CD1c-positive myeloid dendritic cell (primary cell): ENCODE data around the gene AZI2.

Experiments
- DNase-seq: peaks from one replicate; pipeline ENCODE4 v3.0.0-alpha.2; 2016; ENCODE audit errors: extremely low spot score

AZI2 gene

DNA sequence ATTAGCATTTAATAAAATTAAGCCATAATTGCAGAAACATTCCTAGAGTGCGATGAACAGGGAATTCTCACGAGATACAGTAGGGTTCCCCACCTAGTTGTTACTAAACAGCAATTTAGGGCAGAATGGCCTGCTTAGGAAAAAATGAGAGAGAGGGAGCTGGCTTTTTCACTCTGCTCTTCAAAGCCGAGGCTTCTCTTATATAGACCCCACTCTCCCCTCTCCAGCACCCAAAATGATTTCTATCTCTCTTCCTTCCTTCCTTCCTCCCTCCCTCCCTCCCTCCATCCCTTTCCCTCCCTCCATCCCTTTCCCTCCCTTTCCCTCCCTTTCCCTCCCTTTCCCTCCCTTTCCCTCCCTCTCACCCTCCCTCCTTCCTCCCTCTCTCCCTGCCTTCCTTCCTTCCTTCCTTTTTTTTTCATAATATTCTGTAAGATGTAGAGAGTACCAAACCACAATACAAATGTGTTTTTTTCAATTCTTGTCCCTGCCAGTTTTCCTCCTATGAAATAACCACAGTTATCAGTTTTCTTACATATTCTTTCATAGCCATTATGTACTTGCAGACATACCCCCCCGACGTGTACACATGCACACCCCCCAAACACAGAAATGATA, 48.2 kb downstream of the AZI2 start:
- DNase-seq, result no peak

DNA sequence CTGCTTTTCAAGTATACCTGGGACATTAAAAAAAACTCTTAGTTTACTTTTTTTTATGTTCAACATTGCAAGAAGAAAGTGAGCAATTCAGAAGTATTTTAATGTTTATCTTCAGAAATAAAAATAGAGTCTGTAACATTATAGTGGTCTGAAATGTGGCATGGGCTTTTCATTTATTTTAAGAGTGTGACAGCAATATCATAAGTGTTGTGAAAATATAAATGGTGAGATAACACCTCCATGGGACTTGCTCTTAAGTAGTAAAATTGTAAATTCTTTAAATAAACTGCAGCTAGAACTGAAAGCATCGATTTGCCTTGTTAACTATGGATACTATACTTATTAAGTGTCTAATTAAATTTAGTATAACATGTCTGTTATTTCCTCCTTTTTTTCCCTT, 48.9 kb downstream of the AZI2 start:
- DNase-seq, result no peak

DNA sequence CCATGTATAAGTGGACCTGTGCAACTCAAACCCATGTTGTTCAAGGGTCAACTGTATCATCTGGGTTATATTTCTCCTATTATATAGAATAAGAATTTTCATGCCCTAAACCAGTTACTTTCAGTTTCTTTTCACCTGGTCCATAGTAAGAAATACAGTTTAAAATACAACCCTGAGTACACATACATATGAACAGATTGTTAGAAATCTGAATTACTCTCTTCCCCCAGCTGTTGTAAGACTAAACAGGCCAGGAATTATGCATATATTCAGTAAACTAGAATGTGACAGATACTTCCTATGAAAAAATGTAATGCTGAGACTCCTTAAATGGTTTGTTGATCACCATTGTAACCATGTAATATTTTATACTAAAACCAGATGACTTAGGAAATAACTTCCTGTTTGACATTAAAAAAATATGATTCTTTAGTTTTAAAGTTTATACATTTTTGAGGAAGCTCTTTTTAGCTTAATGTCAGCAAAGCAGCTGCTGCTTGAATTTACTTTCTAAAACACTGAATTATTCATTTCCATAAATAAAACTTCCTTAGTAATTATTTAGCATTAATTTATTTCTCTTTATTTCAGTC, 52.6 kb downstream of the AZI2 start:
- peak; percentile 17 for DNase-seq

DNA sequence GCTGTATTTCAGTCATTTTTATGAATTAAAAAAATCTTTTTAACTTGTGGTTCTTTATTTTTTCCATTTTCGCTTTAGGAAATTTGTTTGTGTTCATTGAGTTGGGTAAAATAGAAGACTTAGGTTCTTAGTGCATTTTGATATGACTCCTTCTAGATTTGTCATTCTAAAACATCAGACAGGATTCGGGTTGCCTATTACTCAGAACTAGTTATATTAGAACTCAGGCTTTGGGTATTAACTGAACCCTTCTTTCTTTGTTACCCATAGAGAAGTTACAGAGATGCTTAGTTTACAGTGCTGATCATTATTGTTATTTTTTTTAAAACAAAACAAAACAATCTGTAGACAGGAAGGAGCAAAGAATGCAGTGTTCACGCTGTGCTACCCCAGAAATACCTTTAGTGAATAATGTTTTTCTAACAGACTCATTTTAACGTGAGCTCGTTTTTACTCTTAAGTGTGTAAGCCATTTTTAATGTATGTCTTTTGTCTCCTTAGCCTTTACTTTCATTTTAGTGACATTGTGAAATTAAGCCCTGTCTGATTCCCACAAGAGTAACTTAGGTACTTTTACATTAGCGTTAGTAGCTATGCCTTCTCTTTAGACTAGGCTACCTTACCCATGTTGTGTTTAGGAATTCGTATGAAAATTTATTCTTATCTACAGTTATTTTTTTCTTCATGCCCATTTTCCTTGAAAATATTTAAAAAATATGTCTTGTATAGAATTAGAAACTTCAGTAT, 53.8 kb downstream of the AZI2 start:
- DNase-seq, result no peak

DNA sequence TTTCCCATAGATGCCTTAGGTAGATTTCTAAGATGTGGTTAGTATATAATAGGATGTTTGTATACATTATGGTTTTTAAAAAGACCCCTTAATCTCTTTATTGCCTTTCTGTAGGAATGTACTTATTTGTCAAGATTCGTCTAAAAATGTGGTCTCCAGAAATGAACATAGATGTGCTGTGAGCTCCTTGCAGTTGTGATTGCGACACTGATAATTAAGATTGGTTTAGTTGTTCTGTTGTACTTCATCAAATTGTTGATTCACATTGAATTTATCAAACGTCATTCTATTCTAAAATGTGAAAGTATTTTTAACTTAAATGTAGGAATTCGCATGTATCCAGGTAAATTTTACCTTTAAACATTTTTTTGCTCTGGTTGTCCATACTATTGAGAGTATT, 56.0 kb downstream of the AZI2 start:
- DNase-seq, result no peak

DNA sequence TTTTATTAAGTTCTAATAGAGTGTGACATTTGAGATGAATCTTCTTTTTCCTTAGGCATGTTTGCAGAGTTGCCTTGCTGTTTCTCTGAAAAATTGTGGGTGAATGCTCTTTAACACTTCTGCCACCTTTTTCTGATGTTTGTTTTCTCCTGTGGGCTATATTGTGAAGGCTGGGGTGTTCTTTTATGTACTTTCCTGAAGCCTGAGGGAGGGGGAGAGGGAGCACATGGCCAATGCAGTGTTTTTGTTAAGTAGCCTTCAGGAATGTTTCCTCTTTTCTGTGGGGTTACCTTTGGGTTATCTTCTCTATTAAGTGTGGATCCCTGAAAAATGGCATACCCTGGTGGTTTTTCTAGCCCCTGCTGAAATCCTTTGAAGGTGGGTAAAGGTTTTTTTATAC, 57.0 kb downstream of the AZI2 start:
- no peak for DNase-seq

DNA sequence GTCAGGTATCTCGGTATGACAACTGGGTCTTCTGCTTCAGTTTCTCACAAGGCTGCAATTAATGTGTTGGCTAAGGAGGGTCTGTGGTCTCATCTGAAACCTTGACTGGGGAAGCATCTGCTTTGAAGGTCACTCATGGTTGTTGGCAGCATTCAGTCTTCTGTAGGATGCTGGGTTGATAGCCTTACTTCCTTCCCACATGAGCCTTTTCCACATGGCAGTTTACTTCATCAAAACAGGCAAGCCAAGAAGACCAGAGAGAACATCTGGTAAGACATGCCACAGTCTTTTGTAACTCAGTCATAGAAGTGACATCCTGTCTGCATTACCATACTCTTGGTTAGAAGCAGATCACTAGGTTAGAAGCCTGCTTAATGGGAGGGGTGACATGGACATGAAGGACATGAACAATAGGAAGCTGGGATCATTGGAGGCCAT, 57.7 kb downstream of the AZI2 start:
- no peak for DNase-seq

DNA sequence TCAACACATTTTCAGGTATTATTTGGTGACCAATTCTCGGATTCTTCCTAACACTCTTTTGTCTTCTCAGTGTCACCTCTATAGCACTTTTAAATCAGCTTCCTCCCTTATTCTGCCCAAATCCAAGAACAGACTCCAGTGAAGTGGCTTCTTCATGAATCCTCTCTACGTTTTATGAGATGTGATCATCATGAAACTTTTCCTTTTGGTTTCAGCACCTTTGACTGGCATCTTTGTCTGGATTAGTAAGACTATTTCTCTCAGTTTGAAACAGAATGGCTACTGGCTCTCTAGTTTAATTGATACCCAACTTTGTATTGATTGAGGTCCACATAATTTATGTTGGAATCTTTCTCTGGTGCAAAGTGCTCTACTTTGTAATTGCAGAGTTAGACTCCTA, 61.6 kb downstream of the AZI2 start:
- DNase-seq, result no peak

DNA sequence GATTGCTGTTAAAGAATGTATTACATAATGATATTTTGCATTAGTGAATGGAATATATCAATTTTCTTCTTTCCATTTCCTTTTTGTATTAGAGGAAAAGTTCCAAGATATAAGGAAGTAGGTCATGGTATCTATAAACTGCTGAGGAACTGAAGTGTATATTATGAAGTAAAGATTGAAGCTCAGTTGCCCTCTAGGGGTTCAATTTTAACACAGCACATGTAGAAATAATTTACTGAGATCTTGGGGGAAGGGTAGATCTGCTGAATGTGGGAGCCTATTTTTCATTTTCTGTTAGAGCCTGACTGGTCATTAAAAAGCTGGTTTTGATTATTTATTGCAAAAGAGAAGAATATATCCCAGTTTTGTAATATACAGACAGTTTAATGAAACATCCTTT, 62.0 kb downstream of the AZI2 start:
- DNase-seq, result peak; percentile 60

DNA sequence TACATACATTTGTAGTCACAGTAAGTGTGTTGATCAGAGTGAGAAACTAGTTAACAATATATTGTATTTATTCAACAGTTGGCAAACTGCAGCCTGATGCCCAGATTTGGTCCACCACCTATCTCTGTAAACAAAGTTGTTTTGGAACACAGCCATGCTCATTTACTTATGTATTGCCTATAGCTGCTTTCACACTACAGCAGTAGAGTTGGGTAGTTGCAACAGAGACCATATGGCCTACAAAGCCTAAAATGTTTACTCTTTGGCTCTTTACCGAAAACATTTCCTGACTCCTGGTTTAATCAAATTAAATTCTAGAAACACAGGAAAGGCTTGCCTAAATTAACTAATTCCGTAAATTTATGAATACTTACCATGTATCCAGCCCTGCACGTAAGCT, 67.8 kb downstream of the AZI2 start:
- DNase-seq, result no peak

DNA sequence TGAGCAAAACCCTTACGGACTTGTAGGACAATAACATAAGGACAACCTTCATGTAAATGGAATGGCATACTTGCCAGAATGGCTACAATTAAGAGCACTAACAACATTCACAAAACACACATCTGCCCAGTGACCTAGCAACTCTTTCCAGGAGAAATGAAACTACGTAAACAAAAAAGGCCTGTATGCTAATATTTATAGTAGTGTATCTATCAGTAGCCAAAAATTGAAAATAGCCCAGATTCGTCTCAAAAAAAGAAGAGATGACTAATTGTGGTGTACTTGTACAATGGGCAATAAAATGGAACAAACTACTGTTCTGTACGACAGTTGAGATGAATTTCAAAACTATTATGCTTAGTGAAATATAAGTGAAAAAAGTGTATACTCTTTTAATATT, 68.9 kb downstream of the AZI2 start:
- no peak for DNase-seq

DNA sequence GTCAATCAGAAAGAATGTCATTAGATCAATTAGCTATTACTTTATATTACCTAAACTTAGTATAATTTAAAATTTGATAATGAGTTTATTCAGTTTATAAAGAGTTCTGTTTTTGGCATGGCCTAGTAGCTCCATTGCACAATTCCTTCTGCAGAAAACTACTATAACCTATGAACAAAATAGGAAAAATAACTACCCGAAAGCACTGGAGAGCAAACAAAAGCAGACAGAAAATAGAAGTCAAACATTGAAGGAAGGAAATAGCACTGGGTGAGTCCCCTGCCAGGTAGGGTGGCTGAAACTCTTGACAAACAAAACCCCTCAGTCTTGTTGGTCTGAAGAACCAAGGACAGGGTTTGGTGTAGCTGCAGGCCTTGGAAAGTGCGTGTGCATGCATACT, 69.7 kb downstream of the AZI2 start:
- DNase-seq, result no peak

DNA sequence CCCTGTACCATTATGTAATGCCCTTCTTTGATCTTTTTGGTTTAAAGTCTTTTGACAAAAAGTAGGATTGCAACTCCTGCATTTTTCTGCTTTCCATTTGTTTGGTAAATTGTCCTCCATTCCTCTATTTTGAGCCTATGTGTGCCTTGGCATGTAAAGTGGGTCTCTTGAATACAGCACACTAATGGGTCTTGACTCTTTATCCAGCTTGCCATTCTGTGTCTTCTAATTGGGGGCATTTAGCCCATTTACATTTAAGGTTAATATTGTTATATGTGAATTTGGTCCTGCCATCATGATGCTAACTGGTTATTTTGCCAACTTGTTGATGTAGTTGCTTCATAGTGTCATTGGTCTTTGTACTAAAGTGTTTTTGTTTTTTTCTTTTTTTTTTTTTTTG, 74.8 kb downstream of the AZI2 start:
- no peak for DNase-seq
